GM13976 (cell line): ENCODE results near the gene CTNNA2.

Experiments used
- DNase-seq: peaks from one replicate; pipeline ENCODE4 v3.0.0; 2012; ENCODE audit warnings: low spot score
- CTCF ChIP-seq: IDR thresholded peaks from 2 replicates; pipeline ENCODE4 v1.5.1; 2012; ENCODE audit warnings: borderline replicate concordance, mild to moderate bottlenecking; ENCODE audit not compliant: insufficient read depth; ENCODE audit errors: extremely low read depth, missing control alignments, control extremely low read depth
- in situ Hi-C: fragments of 300-500 bp; cut with MboI; formaldehyde crosslinking; loops from one replicate; pipeline ENCODE4 v1.12.0; 2022; ENCODE audit warnings: low sequenced_read_pairs, mixed read lengths, inconsistent platforms; ENCODE audit not compliant: unreplicated experiment

Gene CTNNA2

GRCh38 chr2:79947751-79948150 is 434.9 kb downstream of the CTNNA2 start:
- in situ Hi-C loops, result no loop called here

GRCh38 chr2:79950526-79950925 is 437.7 kb downstream of the CTNNA2 start:
- in situ Hi-C loops, result no loop called here
- no peak for DNase-seq
- no peak for TF ChIP-seq CTCF

More at GRCh38 chr2:79947751-79948150, 434.9 kb downstream of the CTNNA2 start:
- DNase-seq, result no peak
- TF ChIP-seq CTCF, result no peak

GRCh38 chr2:79952616-79953015 is 439.8 kb downstream of the CTNNA2 start:
- TF ChIP-seq CTCF, result no peak
- in situ Hi-C loops, result no loop called here
- DNase-seq, result no peak

GRCh38 chr2:79960035-79960434 is 447.2 kb downstream of the CTNNA2 start:
- no peak for TF ChIP-seq CTCF
- no peak for DNase-seq
- in situ Hi-C loops, result no loop called here

GRCh38 chr2:79960519-79960918 is 447.7 kb downstream of the CTNNA2 start:
- no peak for DNase-seq
- TF ChIP-seq CTCF, result no peak
- in situ Hi-C loops, result no loop called here

- TF ChIP-seq CTCF, result no peak
- DNase-seq, result no peak
- in situ Hi-C loops, result no loop called here
Observed at GRCh38 chr2:79964966-79965365, 452.1 kb downstream of the CTNNA2 start.

- in situ Hi-C loops, result no loop called here
- no peak for DNase-seq
- no peak for TF ChIP-seq CTCF
Observed at GRCh38 chr2:79966369-79966768, 453.5 kb downstream of the CTNNA2 start.
